ENCODE measurements around the gene HSD3B2.

The HSD3B2 gene

DNA sequence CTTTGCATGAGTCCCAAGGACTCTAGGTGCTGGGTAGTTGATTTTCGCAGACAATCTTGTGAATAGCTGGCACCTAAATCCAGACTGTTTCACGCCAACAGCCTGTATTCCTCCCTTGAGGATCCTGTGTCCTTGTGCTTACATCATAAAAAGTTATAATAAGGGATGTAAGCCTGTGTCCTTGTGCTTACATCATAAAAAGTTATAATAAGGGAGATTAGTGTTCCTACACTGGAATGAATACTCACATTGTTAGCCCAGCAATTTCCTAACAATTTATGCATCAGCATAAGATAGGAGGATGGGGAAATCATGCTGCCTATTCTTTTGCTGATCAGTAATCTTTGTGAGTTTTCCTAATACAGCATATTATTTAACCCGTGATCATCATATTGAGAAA lies 4.0 kb upstream of the HSD3B2 start:
- DNase-seq (ENCODE audit: low read depth) = no peak
- no peak overlapping the region for H3K4me3 ChIP-seq (ENCODE audit: low read depth, low read length)
- TF ChIP-seq, protein P1, sequence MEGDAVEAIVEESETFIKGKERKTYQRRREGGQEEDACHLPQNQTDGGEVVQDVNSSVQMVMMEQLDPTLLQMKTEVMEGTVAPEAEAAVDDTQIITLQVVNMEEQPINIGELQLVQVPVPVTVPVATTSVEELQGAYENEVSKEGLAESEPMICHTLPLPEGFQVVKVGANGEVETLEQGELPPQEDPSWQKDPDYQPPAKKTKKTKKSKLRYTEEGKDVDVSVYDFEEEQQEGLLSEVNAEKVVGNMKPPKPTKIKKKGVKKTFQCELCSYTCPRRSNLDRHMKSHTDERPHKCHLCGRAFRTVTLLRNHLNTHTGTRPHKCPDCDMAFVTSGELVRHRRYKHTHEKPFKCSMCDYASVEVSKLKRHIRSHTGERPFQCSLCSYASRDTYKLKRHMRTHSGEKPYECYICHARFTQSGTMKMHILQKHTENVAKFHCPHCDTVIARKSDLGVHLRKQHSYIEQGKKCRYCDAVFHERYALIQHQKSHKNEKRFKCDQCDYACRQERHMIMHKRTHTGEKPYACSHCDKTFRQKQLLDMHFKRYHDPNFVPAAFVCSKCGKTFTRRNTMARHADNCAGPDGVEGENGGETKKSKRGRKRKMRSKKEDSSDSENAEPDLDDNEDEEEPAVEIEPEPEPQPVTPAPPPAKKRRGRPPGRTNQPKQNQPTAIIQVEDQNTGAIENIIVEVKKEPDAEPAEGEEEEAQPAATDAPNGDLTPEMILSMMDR (IDR thresholded peaks at IDR 0.05; ENCODE audit: low read depth, low read length, missing control alignments) = no peak
- in situ Hi-C loops (cut with HindIII; ENCODE audit: low sequenced_read_pairs) = no loop called here

DNA sequence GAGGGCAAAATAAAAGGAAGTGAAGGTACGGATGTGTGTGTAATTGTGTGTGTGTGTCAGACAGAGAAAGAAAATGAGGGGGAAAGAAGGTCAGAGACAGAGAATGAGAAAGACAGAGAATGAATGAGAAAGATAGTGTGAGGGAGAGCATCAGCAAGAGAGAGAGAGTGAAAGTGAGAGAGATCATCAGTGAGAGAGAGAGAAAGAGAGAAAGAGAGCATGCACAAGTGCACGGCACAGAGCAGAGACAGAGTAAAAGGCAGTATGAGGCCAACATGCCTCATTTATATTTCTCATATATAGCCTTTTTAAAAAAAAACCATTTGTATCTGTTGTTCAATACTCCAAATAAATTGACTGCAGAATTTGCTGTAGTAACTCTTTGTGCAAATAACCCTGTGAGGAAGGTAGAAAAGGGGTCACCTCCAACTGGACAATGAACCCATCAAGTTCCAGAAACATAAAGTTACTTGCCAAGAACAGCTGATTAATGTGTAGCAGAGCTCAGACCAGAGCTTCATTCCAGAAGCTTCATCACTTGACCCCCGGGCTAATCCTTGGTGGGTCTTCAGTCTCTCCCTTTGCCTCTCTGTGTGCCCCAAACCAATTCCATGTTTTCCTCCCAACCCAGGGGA lies 1.2 kb downstream of the HSD3B2 start:
- in situ Hi-C loops (cut with HindIII; ENCODE audit: low sequenced_read_pairs) = no loop called here
- no peak for DNase-seq (ENCODE audit: low read depth)
- no peak overlapping the region for H3K4me3 ChIP-seq (ENCODE audit: low read depth, low read length)
- TF ChIP-seq, protein P1 (IDR thresholded peaks at IDR 0.05; ENCODE audit: low read depth, low read length, missing control alignments) = no peak

DNA sequence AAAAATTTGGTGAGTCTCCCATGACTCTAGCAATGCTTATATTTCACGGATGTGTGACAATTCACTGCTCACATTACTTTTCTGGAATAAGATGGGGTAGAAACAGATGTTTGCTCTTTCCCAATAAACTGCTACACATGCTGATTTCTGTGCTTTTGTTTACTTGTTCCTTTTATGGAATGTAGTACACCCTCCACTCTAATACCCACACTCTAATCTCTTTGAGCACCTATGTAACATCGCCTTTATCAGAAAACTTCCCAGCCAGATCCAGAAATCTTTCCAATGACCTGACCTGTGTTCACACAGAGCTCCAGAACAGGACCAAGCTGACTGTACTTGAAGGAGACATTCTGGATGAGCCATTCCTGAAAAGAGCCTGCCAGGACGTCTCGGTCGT lies 4.2 kb downstream of the HSD3B2 start:
- no peak for DNase-seq (ENCODE audit: low read depth)
- no peak overlapping the region for H3K4me3 ChIP-seq (ENCODE audit: low read depth, low read length)
- TF ChIP-seq, protein P1 (IDR thresholded peaks at IDR 0.05; ENCODE audit: low read depth, low read length, missing control alignments) = no peak
- in situ Hi-C loops (cut with HindIII; ENCODE audit: low sequenced_read_pairs) = no loop called here

DNA sequence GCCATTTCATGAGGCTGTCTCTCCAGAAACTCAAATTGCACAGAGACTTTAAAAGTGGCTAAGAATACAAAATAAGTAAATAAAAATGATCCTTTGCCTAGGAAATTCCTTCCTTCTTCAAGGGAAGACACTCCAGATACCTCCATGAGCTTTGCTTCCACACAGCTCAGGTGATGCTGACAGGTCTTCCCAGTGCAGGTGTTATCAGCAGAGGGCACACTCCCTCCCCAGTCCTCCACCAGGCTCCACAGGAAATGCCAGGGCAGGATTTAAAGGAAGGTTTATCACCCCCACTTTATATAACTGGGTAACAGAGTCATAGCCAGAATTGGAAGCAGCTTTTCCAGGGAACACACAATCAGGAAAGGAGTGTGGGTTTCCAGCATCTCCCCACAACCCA lies 5.7 kb downstream of the HSD3B2 start:
- in situ Hi-C loops (cut with HindIII; ENCODE audit: low sequenced_read_pairs) = no loop called here
- TF ChIP-seq, protein P1 (IDR thresholded peaks at IDR 0.05; ENCODE audit: low read depth, low read length, missing control alignments) = no peak
- H3K4me3 ChIP-seq (ENCODE audit: low read depth, low read length) = no peak overlapping the region
- DNase-seq (ENCODE audit: low read depth) = no peak

DNA sequence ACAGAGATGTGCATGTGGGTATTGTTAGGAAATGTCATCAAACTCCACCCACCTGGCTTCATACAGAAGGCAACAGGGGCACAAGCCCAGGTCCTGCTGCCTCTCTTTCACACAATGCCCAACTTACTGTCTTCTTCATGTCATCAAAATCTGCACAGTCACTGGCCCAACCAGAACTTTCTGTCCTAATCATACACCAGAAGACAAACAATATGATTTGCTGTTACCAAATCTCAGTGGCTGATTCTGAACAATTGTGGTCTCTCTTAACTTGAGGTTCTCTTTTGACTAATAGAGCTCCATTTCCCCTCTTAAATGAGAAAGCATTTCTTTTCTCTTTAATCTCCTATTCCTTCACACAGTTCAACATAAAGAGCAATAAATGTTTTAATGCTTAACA lies 7.7 kb downstream of the HSD3B2 start:
- in situ Hi-C loops (cut with HindIII; ENCODE audit: low sequenced_read_pairs) = no loop called here
- TF ChIP-seq, protein P1 (IDR thresholded peaks at IDR 0.05; ENCODE audit: low read depth, low read length, missing control alignments) = no peak
- no peak for DNase-seq (ENCODE audit: low read depth)
- no peak overlapping the region for H3K4me3 ChIP-seq (ENCODE audit: low read depth, low read length)

DNA sequence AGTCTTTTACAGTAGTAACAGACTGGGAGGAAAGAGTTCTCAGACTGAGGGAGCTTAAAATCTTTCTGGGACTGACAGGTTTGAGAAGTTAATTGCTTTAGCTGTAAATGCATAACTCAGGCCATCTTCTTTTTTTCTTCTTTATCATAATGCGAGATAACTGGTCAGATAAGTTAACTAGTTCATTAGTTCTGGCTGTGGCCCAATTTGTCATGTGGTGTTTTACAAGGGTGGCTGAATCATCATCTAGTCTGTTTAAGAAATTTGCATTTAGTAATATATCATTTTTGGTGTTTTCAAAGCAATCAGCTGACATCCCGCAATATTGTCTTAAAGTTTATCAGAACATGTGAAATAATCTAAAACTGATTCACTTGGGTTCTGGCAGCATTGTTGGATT lies 14.0 kb downstream of the HSD3B2 start:
- TF ChIP-seq, protein P1 (IDR thresholded peaks at IDR 0.05; ENCODE audit: low read depth, low read length, missing control alignments) = no peak
- no peak for DNase-seq (ENCODE audit: low read depth)
- in situ Hi-C loops (cut with HindIII; ENCODE audit: low sequenced_read_pairs) = no loop called here
- no peak overlapping the region for H3K4me3 ChIP-seq (ENCODE audit: low read depth, low read length)
